PC-3 (cell line): ENCODE data around the gene GSC2. TPM values are rescaled to one million over a fixed set of nuclear protein-coding genes. Genes with fewer than 3 reads are reported as not detected.
A peak's percentile ranks its signal among the peaks of the same experiment; 100 is the strongest.

Source experiments
- ATAC-seq: fragments of 200-7000 bp; cut with Tn5 transposase; 2 replicates; pipeline ENCODE4 v1.9.1; 2020; ENCODE audit warnings: mild to moderate bottlenecking, moderate library complexity
- BruUV-seq: library from RNA; stranded (reverse); fragments of 400-500 nt; replicated peaks from 2 replicates; lab custom pipeline; 2021; lab: Mats Ljungman, UMichigan
- CTCF ChIA-PET: fragments of 300-600 bp; sonication (Branson Sonifier 250); formaldehyde crosslinking; loops from one replicate; lab custom pipeline; 2022; ENCODE audit warnings: antibody characterized with exemption; lab: Charles Lee
- POLR2A ChIA-PET: fragments of 300-600 bp; sonication (Branson Sonifier 250); formaldehyde crosslinking; loops from one replicate; lab custom pipeline; 2022; ENCODE audit warnings: antibody characterized with exemption; ENCODE audit not compliant: unreplicated experiment; lab: Charles Lee
- DNase-seq: peaks from one replicate; pipeline ENCODE4 v3.0.0-alpha.2; 2015
- H2AFZ ChIP-seq: fragments of 300-600 bp; sonication (generic); 2 replicates; pipeline ENCODE4 v1.6.0; 2016; ENCODE audit warnings: antibody characterized with exemption, low read length
- H3F3A ChIP-seq: fragments of 300-600 bp; sonication (generic); one replicate; pipeline ENCODE4 v1.6.0; 2017; ENCODE audit warnings: antibody characterized with exemption, low read length, control low read depth, mild to moderate bottlenecking; ENCODE audit not compliant: unreplicated experiment
- H3K27ac ChIP-seq: fragments of 300-600 bp; sonication (generic); 2 replicates; pipeline ENCODE4 v1.5.1; 2016; ENCODE audit warnings: mild to moderate bottlenecking, low read length
- H3K27me3 ChIP-seq: fragments of 300-600 bp; sonication (generic); 2 replicates; pipeline ENCODE4 v1.6.1; 2016; ENCODE audit warnings: low read length, mixed read lengths
- H3K36me3 ChIP-seq: fragments of 300-600 bp; sonication (generic); 2 replicates; pipeline ENCODE4 v1.6.1; 2016; ENCODE audit warnings: low read depth, mixed run types, low read length, mixed read lengths
- H3K4me1 ChIP-seq: fragments of 300-600 bp; sonication (generic); 2 replicates; pipeline ENCODE4 v1.5.1; 2016; ENCODE audit warnings: low read length; ENCODE audit not compliant: insufficient read depth
- H3K4me2 ChIP-seq: fragments of 300-600 bp; sonication (generic); 2 replicates; pipeline ENCODE4 v1.6.0; 2016; ENCODE audit warnings: low read length
- H3K4me3 ChIP-seq: fragments of 300-600 bp; sonication (generic); 2 replicates; pipeline ENCODE4 v1.5.1; 2016; ENCODE audit warnings: mild to moderate bottlenecking, low read length, mixed read lengths
- H3K79me2 ChIP-seq: fragments of 300-600 bp; sonication (generic); 2 replicates; pipeline ENCODE4 v1.6.1; 2017; ENCODE audit warnings: low read length, mixed read lengths
- H3K9ac ChIP-seq: fragments of 300-600 bp; sonication (generic); 2 replicates; pipeline ENCODE4 v1.6.0; 2016; ENCODE audit warnings: mild to moderate bottlenecking, low read length
- H3K9me2 ChIP-seq: fragments of 300-600 bp; sonication (generic); replicated peaks from 2 replicates; pipeline ENCODE4 v1.6.1; 2016; ENCODE audit warnings: mixed run types, low read length, mixed read lengths
- H3K9me3 ChIP-seq: fragments of 300-600 bp; sonication (generic); 2 replicates; pipeline ENCODE4 v1.6.1; 2016; ENCODE audit warnings: low read length, mixed read lengths
- H4K20me1 ChIP-seq: fragments of 300-600 bp; sonication (generic); 2 replicates; pipeline ENCODE4 v1.6.1; 2016; ENCODE audit warnings: low read length, mixed read lengths
- CTCF ChIP-seq: fragments of 300-600 bp; sonication (generic); conservative IDR thresholded peaks from 2 replicates; pipeline ENCODE4 v1.5.1; 2017; ENCODE audit warnings: antibody characterized with exemption, low read depth, mild to moderate bottlenecking, low read length
- EZH2 ChIP-seq: fragments of 300-600 bp; sonication (generic); IDR thresholded peaks from one replicate; pipeline ENCODE4 v1.6.1; 2017; ENCODE audit warnings: antibody characterized with exemption, mild to moderate bottlenecking, low read length; ENCODE audit not compliant: unreplicated experiment
- EZH2phosphoT487 ChIP-seq: fragments of 300-600 bp; sonication (generic); IDR thresholded peaks from 2 replicates; pipeline ENCODE4 v1.6.1; 2018; ENCODE audit warnings: mild to moderate bottlenecking, antibody characterized with exemption, low read length, borderline replicate concordance
- intact Hi-C: fragments of 100-400 bp; cut with micrococcal nuclease; formaldehyde crosslinking; loops from 2 replicates; pipeline ENCODE4 v1.9.0; 2023
- total RNA-seq: library from RNA; depleted of rRNA; stranded (reverse); fragments of >200 nt; gene quantifications from 2 replicates; pipeline ENCODE4 v1.2.3, GENCODE V29; 2014

GSC2 gene
- total RNA-seq, 1 experiment from 2014 or later: not detected

GRCh38 chr22:19123936-19124335 is 26.2 kb downstream of the GSC2 start:
- Histone ChIP-seq H3F3A (no peaks in the 10 kb centered on the region), H3K27ac (no peak overlapping the region), H3K9ac (no peak overlapping the region), H3K4me2 (no peak overlapping the region), H3K27me3 (no peaks in the 10 kb centered on the region), H3K36me3 (no peaks in the 10 kb centered on the region), H3K9me3 (no peaks in the 10 kb centered on the region), H4K20me1 (peaks cover 18% of the 10 kb centered on the region; the same call in 1 of the 2 replicates), H3K4me1 (peaks cover 13% of the 10 kb centered on the region), H3K9me2 (no peaks in the 10 kb centered on the region), H2AFZ (no peak overlapping the region), H3K79me2 (peaks cover 29% of the 10 kb centered on the region), H3K4me3 (no peak overlapping the region)
- DNase-seq (no peak), ATAC-seq (no peak)
- CTCF ChIA-PET: no interaction called here
- TF ChIP-seq EZH2: no peak
- no peak for TF ChIP-seq CTCF
- no peak for TF ChIP-seq EZH2phosphoT487
- POLR2A ChIA-PET: no interaction called here
- intact Hi-C loops: no loop called here
- BruUV-seq: no TSS peak

GRCh38 chr22:19122752-19123492 is 27.2 kb downstream of the GSC2 start:
- no TSS peak for BruUV-seq

More at GRCh38 chr22:19122752-19123492, 27.2 kb downstream of the GSC2 start:
- no peak overlapping the region for H3K27ac ChIP-seq
- H3K9me3 ChIP-seq: no peaks in the 10 kb centered on the region
- H2AFZ ChIP-seq: peak overlapping the region; percentile 86
- H4K20me1 ChIP-seq: peaks cover 22% of the 10 kb centered on the region; the same call in 1 of the 2 replicates
- H3K4me1 ChIP-seq: peaks cover 13% of the 10 kb centered on the region
- peaks cover 39% of the 10 kb centered on the region for H3K79me2 ChIP-seq
- intact Hi-C loops: no loop called here
- CTCF ChIA-PET: no interaction called here
- POLR2A ChIA-PET: no interaction called here
- peak overlapping the region; percentile 68 for H3K4me3 ChIP-seq
- no peaks in the 10 kb centered on the region for H3K9me2 ChIP-seq
- no peak overlapping the region for H3K9ac ChIP-seq
- TF ChIP-seq CTCF (no peak), EZH2 (no peak), EZH2phosphoT487 (no peak)
- H3F3A ChIP-seq: no peaks in the 10 kb centered on the region
- no peaks in the 10 kb centered on the region for H3K36me3 ChIP-seq
- ATAC-seq (peak; percentile 10; the same call in 1 of the 2 replicates), DNase-seq (no peak)
- no peaks in the 10 kb centered on the region for H3K27me3 ChIP-seq
- H3K4me2 ChIP-seq: peak overlapping the region; percentile 80
